ENCODE results near the gene HBP1. TPM values are rescaled to one million over a fixed set of nuclear protein-coding genes. Genes with fewer than 3 reads are reported as not detected.
"Not testable (repeated sequence)": the region's sequence is repeated elsewhere in the genome, so short reads cannot be mapped to it uniquely, and the experiment has no call there.

HBP1 gene, protein sequence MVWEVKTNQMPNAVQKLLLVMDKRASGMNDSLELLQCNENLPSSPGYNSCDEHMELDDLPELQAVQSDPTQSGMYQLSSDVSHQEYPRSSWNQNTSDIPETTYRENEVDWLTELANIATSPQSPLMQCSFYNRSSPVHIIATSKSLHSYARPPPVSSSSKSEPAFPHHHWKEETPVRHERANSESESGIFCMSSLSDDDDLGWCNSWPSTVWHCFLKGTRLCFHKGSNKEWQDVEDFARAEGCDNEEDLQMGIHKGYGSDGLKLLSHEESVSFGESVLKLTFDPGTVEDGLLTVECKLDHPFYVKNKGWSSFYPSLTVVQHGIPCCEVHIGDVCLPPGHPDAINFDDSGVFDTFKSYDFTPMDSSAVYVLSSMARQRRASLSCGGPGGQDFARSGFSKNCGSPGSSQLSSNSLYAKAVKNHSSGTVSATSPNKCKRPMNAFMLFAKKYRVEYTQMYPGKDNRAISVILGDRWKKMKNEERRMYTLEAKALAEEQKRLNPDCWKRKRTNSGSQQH
- 45.4 TPM for total RNA-seq
- long read RNA-seq, transcript HBP1-208 (11 exons, 2,704 nt), result major isoform, 21 of 41 reads
- long read RNA-seq, partial matches to known transcripts, result 7 of 41 reads
- long read RNA-seq, other reads (novel, unspliced or antisense), result 10 of 41 reads

- intact Hi-C loops (cut with DNase I), result loop anchor here (1.0 kb wide), 1 partner anchor 412 kb away; the partner anchor contains the start of gene BCAP29
- peak; percentile 98 for DNase-seq (ENCODE audit: low spot score)
Measured at GRCh38 chr7:107168233-107169119, at the start of gene HBP1. TSS of gene HBP1 (plus strand) at chr7:107169003. CDS start at chr7:107179894, 10,891 bp downstream.

DNA sequence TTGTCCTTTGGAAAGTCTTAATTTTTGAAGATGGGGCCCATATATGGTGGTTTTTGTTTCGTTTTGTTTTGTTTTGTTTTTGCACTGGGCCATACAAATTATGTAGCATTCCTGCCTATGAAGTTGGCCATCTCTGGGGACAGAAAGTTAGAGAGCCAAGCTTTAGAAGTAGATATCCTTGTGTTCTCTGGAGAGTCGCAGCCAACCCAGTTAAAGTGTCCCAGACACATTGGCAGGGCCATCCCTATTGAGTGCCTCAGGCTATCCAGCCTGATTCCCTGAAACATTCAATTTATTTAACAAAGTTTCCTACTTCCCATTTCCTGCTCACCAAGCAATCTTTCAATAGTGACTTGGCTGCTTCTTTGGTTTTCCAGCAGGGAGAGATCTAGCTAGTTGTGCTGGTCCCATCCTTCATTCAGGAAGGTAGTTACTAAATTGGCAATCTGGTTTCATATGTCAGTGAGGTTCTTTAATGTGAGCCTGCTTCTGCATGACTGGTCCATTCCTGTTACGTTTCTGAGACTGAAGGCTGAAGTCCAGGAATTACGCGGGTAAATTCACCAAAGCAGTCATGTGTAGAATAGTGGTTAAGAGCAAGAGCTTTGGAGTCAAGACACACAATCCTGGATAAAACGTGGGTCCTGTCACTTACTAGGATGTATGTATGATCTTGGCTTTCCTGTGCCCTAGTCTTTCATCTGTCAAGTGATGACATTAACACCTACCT is 49.3 kb upstream of the HBP1 start:
- intact Hi-C loops (cut with DNase I), result no loop called here
- DNase-seq (ENCODE audit: low spot score), result no peak

GRCh38 chr7:107122486-107122911 is 46.3 kb upstream of the HBP1 start:
- intact Hi-C loops (cut with DNase I), result no loop called here
- no peak for DNase-seq (ENCODE audit: low spot score)

- no peak for DNase-seq (ENCODE audit: low spot score)
- intact Hi-C loops (cut with DNase I), result no loop called here
Measured at GRCh38 chr7:107123392-107123791, 45.4 kb upstream of the HBP1 start.

GRCh38 chr7:107125475-107125874 is 43.3 kb upstream of the HBP1 start:
- intact Hi-C loops (cut with DNase I), result no loop called here

DNA sequence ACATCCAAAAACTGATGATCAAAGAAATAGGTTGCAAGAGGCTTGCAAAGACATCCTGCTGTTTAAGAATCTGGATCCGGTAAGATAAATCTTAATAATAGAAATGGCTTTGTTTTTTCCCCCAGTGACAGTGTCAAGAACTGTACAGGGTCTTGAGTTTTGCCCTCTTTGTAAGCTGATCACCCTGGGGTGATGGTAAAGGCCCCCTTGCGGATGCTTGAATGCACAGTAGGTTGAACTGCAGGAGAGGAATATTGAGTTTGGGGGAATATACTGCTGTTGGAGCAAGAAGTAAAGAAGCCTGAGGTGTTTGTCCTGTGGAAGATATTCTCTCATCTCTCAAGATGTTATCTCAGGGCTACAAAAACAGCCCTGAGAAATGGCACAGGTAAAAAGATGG is 40.6 kb upstream of the HBP1 start:
- intact Hi-C loops (cut with DNase I), result no loop called here
- no peak for DNase-seq (ENCODE audit: low spot score)

More at GRCh38 chr7:107125475-107125874, 43.3 kb upstream of the HBP1 start:
- no peak for DNase-seq (ENCODE audit: low spot score)

GRCh38 chr7:107128748-107129147 is 40.1 kb upstream of the HBP1 start:
- no peak for DNase-seq (ENCODE audit: low spot score)
- intact Hi-C loops (cut with DNase I), result no loop called here

DNA sequence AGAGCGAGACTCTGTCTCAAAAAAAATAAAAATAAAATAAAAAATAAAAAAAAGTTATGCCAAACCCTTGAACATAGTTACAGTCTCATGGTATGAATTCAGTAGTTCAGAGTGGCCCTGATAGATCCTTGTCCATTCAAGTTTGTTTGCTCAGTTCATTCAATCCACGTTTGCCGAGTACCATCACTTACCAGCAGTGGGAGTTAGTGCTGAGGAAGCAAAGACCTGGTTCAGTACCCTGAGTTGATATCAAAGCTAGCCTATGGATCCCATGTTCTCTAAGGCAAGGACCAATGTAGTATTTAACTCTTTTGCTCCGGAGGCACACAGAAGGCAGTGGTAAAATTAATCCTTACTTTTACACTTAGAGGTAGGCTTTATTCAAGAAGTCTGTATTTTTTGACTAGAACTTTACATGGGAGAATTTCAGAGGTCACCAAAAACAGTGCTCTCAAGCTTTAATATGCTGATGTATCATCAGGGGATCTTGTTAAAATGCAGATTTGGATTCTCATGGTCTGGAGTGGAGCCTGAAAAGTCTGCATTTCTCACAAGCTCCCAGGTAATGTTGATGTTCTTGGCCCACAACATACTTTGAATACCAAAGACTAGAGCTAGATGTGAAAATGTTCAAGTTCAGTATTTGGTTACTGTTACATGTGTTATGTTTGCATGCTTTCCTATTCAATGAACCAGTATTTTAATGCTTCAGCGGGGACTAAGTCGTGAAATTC is 38.1 kb upstream of the HBP1 start:
- intact Hi-C loops (cut with DNase I), result no loop called here

GRCh38 chr7:107133396-107133795 is 35.4 kb upstream of the HBP1 start:
- intact Hi-C loops (cut with DNase I), result no loop called here
- no peak for DNase-seq (ENCODE audit: low spot score)

More for the DNA sequence above, 38.1 kb upstream of the HBP1 start:
- no peak for DNase-seq (ENCODE audit: low spot score)

GRCh38 chr7:107138696-107139420 is 29.9 kb upstream of the HBP1 start:
- intact Hi-C loops (cut with DNase I), result no loop called here
- DNase-seq (ENCODE audit: low spot score), result no peak

- DNase-seq (ENCODE audit: low spot score); intact Hi-C loops (cut with DNase I): not testable (repeated sequence)
Measured at GRCh38 chr7:107143875-107144274, 24.9 kb upstream of the HBP1 start.

DNA sequence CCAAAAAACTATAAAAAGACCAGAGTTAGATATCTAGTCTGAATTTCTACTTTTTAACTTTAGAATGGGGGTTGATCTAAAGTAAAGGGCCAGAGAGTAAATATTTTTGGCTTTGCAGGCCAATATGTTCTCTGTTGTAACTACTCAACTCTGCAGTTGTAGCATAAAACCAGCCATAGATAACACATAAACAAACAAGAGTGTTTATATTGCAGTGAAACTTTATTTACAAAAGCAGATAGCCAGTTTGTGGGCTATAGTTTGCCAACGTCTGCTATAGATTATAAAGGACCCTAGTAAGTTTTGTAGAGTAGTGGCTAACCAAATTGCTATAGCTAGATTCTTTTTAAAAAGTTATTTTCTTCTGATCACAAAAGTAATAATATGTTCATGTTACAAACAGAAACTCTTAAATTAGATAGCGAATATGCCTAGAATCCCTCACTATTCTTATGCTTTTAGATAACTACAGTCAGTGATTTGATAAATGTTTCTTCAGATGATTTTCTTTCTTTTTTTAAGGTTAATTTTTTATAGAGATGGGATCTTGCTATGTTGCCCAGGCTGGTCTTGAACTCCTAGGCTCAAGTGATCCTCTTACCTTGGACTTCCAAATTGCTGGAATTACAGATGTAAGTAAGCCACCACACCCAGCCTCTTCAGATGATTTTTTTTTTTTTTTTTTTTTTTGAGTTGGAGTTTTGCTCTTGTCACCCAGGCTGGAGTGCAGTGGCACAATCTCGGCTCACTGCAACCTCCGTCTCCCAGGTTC is 23.6 kb upstream of the HBP1 start:
- DNase-seq (ENCODE audit: low spot score), result no peak
- intact Hi-C loops (cut with DNase I), result no loop called here

DNA sequence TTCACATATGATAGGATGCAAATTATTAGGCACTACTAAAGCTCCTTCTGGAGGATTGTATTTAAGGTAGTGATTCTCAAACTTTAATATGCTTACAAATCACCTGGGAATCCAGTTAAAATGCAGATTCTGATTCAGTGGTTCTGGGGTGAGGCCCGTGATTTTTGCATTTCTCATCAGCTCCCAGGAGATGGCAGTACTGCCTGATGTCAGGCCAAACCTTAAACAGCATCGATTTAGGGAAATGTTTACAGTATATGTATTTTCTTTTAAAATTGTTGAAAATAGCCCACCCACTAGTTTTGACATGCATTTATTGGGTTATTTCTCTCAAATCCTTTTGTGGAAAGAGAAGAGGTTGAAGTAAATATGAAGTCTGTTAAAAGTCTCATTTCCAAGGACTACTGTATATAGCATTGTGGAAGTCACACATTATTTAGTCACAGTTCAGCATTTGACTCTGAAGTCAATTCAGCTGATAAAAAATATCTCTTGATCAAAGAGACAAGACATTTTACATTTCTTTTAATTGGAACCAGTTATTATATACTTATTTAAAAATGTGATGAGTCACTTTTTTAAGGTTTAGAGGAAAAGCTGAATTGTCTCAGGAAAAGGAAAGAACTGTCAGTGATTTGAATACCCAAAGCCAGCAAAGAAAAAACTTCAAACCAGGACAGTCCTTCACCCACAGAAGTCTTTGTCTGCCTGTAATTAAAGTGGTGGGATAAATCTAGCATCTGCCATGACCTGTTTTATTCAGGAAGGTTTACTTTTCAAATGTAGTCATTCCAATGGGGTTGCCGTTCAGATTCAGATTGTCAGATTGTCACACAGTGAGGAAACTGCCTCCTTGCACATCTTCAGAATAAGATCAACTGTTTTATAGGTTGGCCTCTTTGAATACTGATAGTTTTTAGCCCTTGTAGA is 21.1 kb upstream of the HBP1 start:
- intact Hi-C loops (cut with DNase I), result loop anchor here (2.0 kb wide), 1 partner anchor 201 kb away; no protein-coding TSS in a partner anchor
- no peak for DNase-seq (ENCODE audit: low spot score)

DNA sequence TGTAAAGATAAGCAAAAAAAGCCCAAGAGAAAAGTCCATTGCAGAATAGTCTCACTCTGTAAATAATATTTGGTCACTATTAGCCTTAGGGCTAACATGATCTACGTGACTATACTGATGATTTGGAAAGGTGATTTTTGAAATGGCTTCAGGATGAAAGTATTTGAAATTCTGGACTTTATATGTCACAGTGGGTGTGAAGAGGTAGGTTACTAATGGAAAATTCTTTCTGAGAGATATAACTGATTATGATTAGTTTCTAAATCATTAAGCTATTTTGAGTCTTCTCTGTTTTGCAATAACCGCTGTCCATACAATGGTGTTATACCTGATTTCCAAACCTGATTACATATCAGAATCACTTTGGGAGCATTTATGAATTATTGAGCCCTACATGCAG is 20.1 kb upstream of the HBP1 start:
- DNase-seq (ENCODE audit: low spot score), result no peak
- intact Hi-C loops (cut with DNase I), result loop anchor here (2.0 kb wide), 1 partner anchor 202 kb away; no protein-coding TSS in a partner anchor

- intact Hi-C loops (cut with DNase I), result loop anchor here (2.0 to 5.0 kb wide), 2 partner anchors 203 to 358 kb away; no protein-coding TSS in a partner anchor
- DNase-seq (ENCODE audit: low spot score), result no peak
Measured at GRCh38 chr7:107149863-107150262, 18.9 kb upstream of the HBP1 start.
